Vagina (tissue), 2 donors: ENCODE measurements around the gene SLC6A6.

Source experiments
- POLR2A ChIP-seq, 2 donors: fragments of 450-650 bp; IDR thresholded peaks; one replicate each; pipeline ENCODE4 v1.6.1; 2017; ENCODE audit warnings: antibody characterized with exemption in 2 of 2, mild to moderate bottlenecking in 2 of 2, moderate library complexity in 2 of 2
- POLR2AphosphoS5 ChIP-seq, 2 donors: sonication (generic); formaldehyde crosslinking; IDR thresholded peaks; one replicate each; pipeline ENCODE4 v1.9.0; 2017; ENCODE audit warnings: antibody characterized with exemption in 2 of 2, mild to moderate bottlenecking in 2 of 2, low read depth in 1 of 2; ENCODE audit not compliant: insufficient read depth in 1 of 2
- TF ChIP-seq, protein P1 (sequence below), 3 experiments: fragments of 450-650 bp in 2 of 3; fragments of 200-600 bp in 1 of 3; sonication (generic) in 1 of 3; IDR thresholded peaks; one replicate each; pipeline ENCODE4 v1.5.1; 2017 to 2019; ENCODE audit warnings: antibody characterized with exemption in 3 of 3, mild to moderate bottlenecking in 2 of 3, moderate library complexity in 2 of 3

DNA sequence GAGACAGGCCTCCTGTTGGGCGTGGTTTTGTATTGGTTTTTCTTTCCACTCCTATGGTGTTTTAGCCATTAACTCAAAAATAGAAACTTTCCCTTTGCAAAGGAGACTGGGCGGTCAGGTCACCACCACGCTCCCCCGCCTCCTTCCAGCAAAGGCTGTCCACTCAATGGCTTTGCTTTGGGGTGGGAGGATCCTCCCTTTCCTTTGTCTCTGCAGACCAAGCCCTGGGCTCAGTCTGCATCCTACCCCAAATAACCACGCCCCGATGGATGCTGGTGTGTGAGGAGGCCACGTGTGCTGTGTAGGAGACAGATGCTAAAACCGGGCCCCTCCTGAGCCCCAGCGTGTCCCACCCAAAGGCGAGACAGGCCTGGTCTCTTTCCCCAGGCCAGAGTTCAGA is 69.3 kb downstream of the SLC6A6 start:
- TF ChIP-seq, protein P1, sequence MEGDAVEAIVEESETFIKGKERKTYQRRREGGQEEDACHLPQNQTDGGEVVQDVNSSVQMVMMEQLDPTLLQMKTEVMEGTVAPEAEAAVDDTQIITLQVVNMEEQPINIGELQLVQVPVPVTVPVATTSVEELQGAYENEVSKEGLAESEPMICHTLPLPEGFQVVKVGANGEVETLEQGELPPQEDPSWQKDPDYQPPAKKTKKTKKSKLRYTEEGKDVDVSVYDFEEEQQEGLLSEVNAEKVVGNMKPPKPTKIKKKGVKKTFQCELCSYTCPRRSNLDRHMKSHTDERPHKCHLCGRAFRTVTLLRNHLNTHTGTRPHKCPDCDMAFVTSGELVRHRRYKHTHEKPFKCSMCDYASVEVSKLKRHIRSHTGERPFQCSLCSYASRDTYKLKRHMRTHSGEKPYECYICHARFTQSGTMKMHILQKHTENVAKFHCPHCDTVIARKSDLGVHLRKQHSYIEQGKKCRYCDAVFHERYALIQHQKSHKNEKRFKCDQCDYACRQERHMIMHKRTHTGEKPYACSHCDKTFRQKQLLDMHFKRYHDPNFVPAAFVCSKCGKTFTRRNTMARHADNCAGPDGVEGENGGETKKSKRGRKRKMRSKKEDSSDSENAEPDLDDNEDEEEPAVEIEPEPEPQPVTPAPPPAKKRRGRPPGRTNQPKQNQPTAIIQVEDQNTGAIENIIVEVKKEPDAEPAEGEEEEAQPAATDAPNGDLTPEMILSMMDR (IDR thresholded peaks at IDR 0.05) = no peak
- TF ChIP-seq POLR2AphosphoS5 (IDR thresholded peaks at IDR 0.05; ENCODE audit: insufficient read depth in 1 of 2, low read depth in 1 of 2) (no peak), POLR2A (IDR thresholded peaks at IDR 0.05) (no peak)
